HepG2 (cell line): ENCODE data around the gene ACSL5. TPM values are rescaled to one million over a fixed set of nuclear protein-coding genes. Genes with fewer than 3 reads are reported as not detected.

Experiments used
- ATAC-seq: fragments of 200-7000 bp; cut with Tn5 transposase; 3 replicates; pipeline ENCODE4 v1.9.1; 2020; ENCODE audit warnings: mild to moderate bottlenecking, moderate library complexity
- BruUV-seq: library from RNA; stranded (reverse); fragments of 400-500 nt; replicated peaks from 2 replicates; lab custom pipeline; 2021; lab: Mats Ljungman, UMichigan
- CTCF ChIA-PET: fragments of 300-600 bp; formaldehyde crosslinking; extraction: SDS; loops from one replicate; lab custom pipeline; 2021; ENCODE audit warnings: low total read pairs, inconsistent platforms, low intra/inter-chr PET ratio; lab: Yijun Ruan, JAX
- POLR2A ChIA-PET: fragments of 350-600 bp; sonication (Branson Sonifier 250); formaldehyde crosslinking; loops from one replicate; lab custom pipeline; 2020; ENCODE audit warnings: antibody characterized with exemption, inconsistent platforms; lab: Yijun Ruan, JAX
- DNase-seq: peaks from one replicate; pipeline ENCODE4 v3.0.0-alpha.2; 2015; ENCODE audit warnings: low spot score
- FAIRE-seq: peaks from 3 replicates; lab custom pipeline; 2011; peaks lifted over from hg19 to GRCh38; lab: Jason Lieb, UNC
- H2AFZ ChIP-seq: one replicate; pipeline ENCODE4 v1.6.1; 2011; ENCODE audit warnings: low read length, inconsistent platforms
- H3K27ac ChIP-seq: fragments of 300-600 bp; 3 replicates; pipeline ENCODE4 v1.8.0; 2011; ENCODE audit warnings: mixed run types, mild to moderate bottlenecking, mixed read lengths, low read length, inconsistent platforms; ENCODE audit not compliant: insufficient read depth; ENCODE audit errors: extremely low read length
- H3K27me3 ChIP-seq, 2 experiments: fragments of 200-600 bp in 1 of 2; 2 replicates in 1 of 2; 3 replicates in 1 of 2; pipeline versions ENCODE4 v1.6.0 to v1.8.0; 2011; ENCODE audit warnings: low read length in 2 of 2, mild to moderate bottlenecking in 2 of 2, moderate library complexity in 2 of 2, inconsistent platforms in 1 of 2; ENCODE audit not compliant: insufficient read depth in 2 of 2, control insufficient read depth in 1 of 2
- H3K36me3 ChIP-seq, 2 experiments: fragments of 200-600 bp in 1 of 2; replicated peaks in 1 of 2; 2 replicates in 1 of 2; 3 replicates in 1 of 2; pipeline versions ENCODE4 v1.5.1 to v1.8.0; 2011; ENCODE audit warnings: low read length in 2 of 2, inconsistent platforms in 1 of 2; ENCODE audit not compliant: insufficient read depth in 2 of 2, control insufficient read depth in 1 of 2
- H3K4me1 ChIP-seq: 2 replicates; pipeline ENCODE4 v1.5.1; 2012; ENCODE audit warnings: low read length, inconsistent platforms; ENCODE audit not compliant: insufficient read depth
- H3K4me2 ChIP-seq: 2 replicates; pipeline ENCODE4 v1.6.0; 2011; ENCODE audit warnings: low read depth, low read length, inconsistent platforms
- H3K4me3 ChIP-seq, 3 experiments: fragments of 200-600 bp in 1 of 3; sonication (generic), shearing (Covaris generic) in 1 of 3; replicated peaks in 1 of 3; 2 replicates each; pipeline ENCODE4 v1.5.1; 2011 to 2016; ENCODE audit warnings: low read length in 3 of 3, inconsistent platforms in 2 of 3, low read depth in 2 of 3, mild to moderate bottlenecking in 2 of 3, control low read depth in 1 of 3, mixed read lengths in 1 of 3; ENCODE audit not compliant: insufficient read depth in 1 of 3
- H3K79me2 ChIP-seq: one replicate; pipeline ENCODE4 v1.6.1; 2011; ENCODE audit warnings: low read length, inconsistent platforms; ENCODE audit not compliant: insufficient read depth
- H3K9ac ChIP-seq: 2 replicates; pipeline ENCODE4 v1.6.0; 2011; ENCODE audit warnings: mild to moderate bottlenecking, low read depth, low read length, inconsistent platforms; ENCODE audit not compliant: insufficient read depth
- H3K9me3 ChIP-seq: 2 replicates; pipeline ENCODE4 v1.5.1; 2012; ENCODE audit warnings: mild to moderate bottlenecking, low read length
- H4K20me1 ChIP-seq: 2 replicates; pipeline ENCODE4 v1.6.0; 2011; ENCODE audit warnings: inconsistent platforms, mild to moderate bottlenecking, low read length, moderate library complexity; ENCODE audit not compliant: insufficient read depth
- EEA1 ChIP-seq: sonication (generic); formaldehyde crosslinking; IDR thresholded peaks from 2 replicates; pipeline ENCODE4 v1.5.1; 2020; ENCODE audit warnings: mild to moderate bottlenecking, missing genetic modification reagents, borderline replicate concordance
- KLF11 ChIP-seq: IDR thresholded peaks from 2 replicates; pipeline ENCODE4 v1.6.1; 2016; ENCODE audit warnings: missing compliant biosample characterization
- NFYB ChIP-seq: sonication (generic); formaldehyde crosslinking; IDR thresholded peaks from 2 replicates; pipeline ENCODE4 v1.4.0; 2020; ENCODE audit warnings: missing genetic modification reagents
- ZBTB21 ChIP-seq: sonication (generic); formaldehyde crosslinking; IDR thresholded peaks from 2 replicates; pipeline ENCODE4 v1.4.0; 2020; ENCODE audit warnings: missing genetic modification reagents
- ZNF431 ChIP-seq: sonication (generic); formaldehyde crosslinking; IDR thresholded peaks from 2 replicates; pipeline ENCODE4 v1.9.0; 2022; ENCODE audit warnings: missing genetic modification reagents, low read depth, mild to moderate bottlenecking, borderline replicate concordance
- ZNF652 ChIP-seq: IDR thresholded peaks from 2 replicates; pipeline ENCODE4 v1.6.1; 2016; ENCODE audit warnings: low read depth, borderline replicate concordance
- WGBS: methylation state at CpG from one replicate; pipeline ENCODE4 v1.1.6; 2017; ENCODE audit warnings: low lambda C conversion rate; 5-methylcytosine and 5-hydroxymethylcytosine counted together
- in situ Hi-C: cut with HindIII; loops from 2 replicates; pipeline ENCODE4 v1.10.0; 2017; ENCODE audit warnings: low pct_unique_long_range_greater_than_20kb; ENCODE audit not compliant: extremely low pct_ligation_motif_present
- intact Hi-C: fragments of 100-400 bp; cut with micrococcal nuclease; formaldehyde crosslinking; loops from one replicate; pipeline ENCODE4 v1.10.0; 2022; ENCODE audit not compliant: unreplicated experiment
- polyA plus RNA-seq, 8 experiments: library from polyadenylated mRNA; depleted of rRNA in 3 of 8; stranded (reverse) in 7 of 8; unstranded in 1 of 8; fragments of >200 nt; fragmentation: Illumina TruSeq in 4 of 8; extraction: Trizol in 4 of 8; gene quantifications; 2 replicates each; pipeline versions ENCODE4 v1.2.1 to v1.2.3, GENCODE V29; 2011 to 2016; ENCODE audit warnings: low read depth in 4 of 8, missing spikeins in 1 of 8, mixed read lengths in 1 of 8; ENCODE audit not compliant: insufficient read depth in 1 of 8
- total RNA-seq, 5 experiments: library from RNA; depleted of rRNA; stranded (reverse); fragments of >200 nt; fragmentation: Illumina TruSeq; extraction: Trizol; gene quantifications; 2 replicates each; pipeline ENCODE4 v1.2.3, GENCODE V29; 2016; ENCODE audit warnings: low read depth in 1 of 5
- TF ChIP-seq, protein P1 (sequence below): sonication (generic); formaldehyde crosslinking; IDR thresholded peaks from 2 replicates; pipeline ENCODE4 v1.9.0; 2021; ENCODE audit warnings: missing genetic modification reagents, mild to moderate bottlenecking, borderline replicate concordance
- TF ChIP-seq, protein P2 (sequence below): sonication (generic); formaldehyde crosslinking; IDR thresholded peaks from 2 replicates; pipeline ENCODE4 v1.5.1; 2020; ENCODE audit warnings: mild to moderate bottlenecking, missing genetic modification reagents

The ACSL5 gene
- total and polyA plus RNA-seq, 2 of the 13 experiments (the other 11 are each of a cell fraction or from before 2014, with no cell fraction given) = 56.4 to 82.5 TPM

DNA sequence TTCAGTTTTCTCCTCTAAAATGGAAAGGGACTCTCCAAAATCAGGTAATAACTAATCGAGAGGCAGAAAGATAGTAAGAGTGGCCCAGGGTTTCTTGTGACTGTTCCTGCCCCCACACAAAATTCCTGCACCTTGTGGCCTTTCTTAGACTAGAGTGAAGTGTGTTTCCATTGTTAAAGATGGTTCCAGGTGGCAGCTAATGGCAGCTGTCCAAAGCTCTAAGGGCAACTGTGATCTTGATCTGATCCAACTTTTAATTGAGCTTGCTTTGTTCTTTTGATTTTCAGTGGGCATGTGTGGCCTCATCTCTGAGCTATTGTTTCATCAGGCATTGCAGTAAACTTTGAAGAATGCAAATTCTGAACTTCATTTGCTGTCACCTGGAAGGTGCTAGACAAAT is 19.4 kb downstream of the ACSL5 start:
- peak overlapping the region; percentile 52; the same call in 1 of the 2 replicates for H3K9ac ChIP-seq
- ChIA-PET CTCF (no interaction called here), POLR2A (interaction anchor here (0.9 to 4.5 kb wide), 4 partner anchors 12 to 28 kb away, joined by 3 to 72 read pairs (median 28); partner anchors contain the start of gene ACSL5)
- H3K4me1 ChIP-seq = peaks cover 82% of the 10 kb centered on the region
- peaks cover 6 to 20% of the 10 kb centered on the region in 2 experiments for H3K36me3 ChIP-seq
- H3K27ac ChIP-seq = peak overlapping the region; percentile 83
- FAIRE-seq = no peak
- H3K27me3 ChIP-seq = no peaks in the 10 kb centered on the region
- peak overlapping the region; percentile 68 for H3K4me2 ChIP-seq
- H3K4me3 ChIP-seq = no peak overlapping the region
- no peak overlapping the region for H2AFZ ChIP-seq
- ATAC-seq = no peak
- in situ Hi-C loops (no loop called here), intact Hi-C loops (loop anchor here (5.0 kb wide), 1 partner anchor 61 kb away; no protein-coding TSS in a partner anchor)
- BruUV-seq = no TSS peak
- no peak for DNase-seq
- H4K20me1 ChIP-seq = no peaks in the 10 kb centered on the region
- 81% methylated on average over 1 of the region's 1 CpG for whole genome bisulfite sequencing
- H3K9me3 ChIP-seq = no peaks in the 10 kb centered on the region
- peaks cover 23% of the 10 kb centered on the region for H3K79me2 ChIP-seq
- TF ChIP-seq NFYB (CRISPR knock-in tag) (no peak), ZBTB21 (CRISPR knock-in tag) (no peak), KLF11 (CRISPR knock-in tag) (no peak), ZNF431 (CRISPR knock-in tag) (no peak), EEA1 (no peak), ZNF652 (CRISPR knock-in tag) (no peak)
- TF ChIP-seq, protein P1, sequence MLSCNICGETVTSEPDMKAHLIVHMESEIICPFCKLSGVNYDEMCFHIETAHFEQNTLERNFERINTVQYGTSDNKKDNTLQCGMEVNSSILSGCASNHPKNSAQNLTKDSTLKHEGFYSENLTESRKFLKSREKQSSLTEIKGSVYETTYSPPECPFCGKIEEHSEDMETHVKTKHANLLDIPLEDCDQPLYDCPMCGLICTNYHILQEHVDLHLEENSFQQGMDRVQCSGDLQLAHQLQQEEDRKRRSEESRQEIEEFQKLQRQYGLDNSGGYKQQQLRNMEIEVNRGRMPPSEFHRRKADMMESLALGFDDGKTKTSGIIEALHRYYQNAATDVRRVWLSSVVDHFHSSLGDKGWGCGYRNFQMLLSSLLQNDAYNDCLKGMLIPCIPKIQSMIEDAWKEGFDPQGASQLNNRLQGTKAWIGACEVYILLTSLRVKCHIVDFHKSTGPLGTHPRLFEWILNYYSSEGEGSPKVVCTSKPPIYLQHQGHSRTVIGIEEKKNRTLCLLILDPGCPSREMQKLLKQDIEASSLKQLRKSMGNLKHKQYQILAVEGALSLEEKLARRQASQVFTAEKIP (CRISPR knock-in tag) = no peak
- TF ChIP-seq, protein P2, sequence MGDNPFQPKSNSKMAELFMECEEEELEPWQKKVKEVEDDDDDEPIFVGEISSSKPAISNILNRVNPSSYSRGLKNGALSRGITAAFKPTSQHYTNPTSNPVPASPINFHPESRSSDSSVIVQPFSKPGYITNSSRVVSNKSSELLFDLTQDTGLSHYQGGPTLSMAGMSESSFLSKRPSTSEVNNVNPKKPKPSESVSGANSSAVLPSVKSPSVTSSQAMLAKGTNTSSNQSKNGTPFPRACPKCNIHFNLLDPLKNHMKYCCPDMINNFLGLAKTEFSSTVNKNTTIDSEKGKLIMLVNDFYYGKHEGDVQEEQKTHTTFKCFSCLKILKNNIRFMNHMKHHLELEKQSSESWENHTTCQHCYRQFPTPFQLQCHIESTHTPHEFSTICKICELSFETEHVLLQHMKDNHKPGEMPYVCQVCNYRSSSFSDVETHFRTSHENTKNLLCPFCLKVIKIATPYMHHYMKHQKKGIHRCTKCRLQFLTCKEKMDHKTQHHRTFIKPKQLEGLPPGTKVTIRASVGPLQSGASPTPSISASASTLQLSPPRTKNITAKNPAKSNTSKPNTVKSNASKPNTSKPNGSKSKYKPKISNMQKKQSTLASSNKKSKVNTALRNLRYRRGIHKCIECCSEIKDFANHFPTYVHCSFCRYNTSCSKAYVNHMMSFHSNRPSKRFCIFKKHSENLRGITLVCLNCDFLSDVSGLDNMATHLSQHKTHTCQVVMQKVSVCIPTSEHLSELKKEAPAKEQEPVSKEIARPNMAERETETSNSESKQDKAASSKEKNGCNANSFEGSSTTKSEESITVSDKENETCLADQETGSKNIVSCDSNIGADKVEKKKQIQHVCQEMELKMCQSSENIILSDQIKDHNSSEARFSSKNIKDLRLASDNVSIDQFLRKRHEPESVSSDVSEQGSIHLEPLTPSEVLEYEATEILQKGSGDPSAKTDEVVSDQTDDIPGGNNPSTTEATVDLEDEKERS (CRISPR knock-in tag) = no peak
